Purkinje cell (primary cell): ENCODE measurements around the gene ROCK1. TPM values are rescaled to one million over a fixed set of nuclear protein-coding genes. Genes with fewer than 3 reads are reported as not detected.

Source experiments
- polyA plus RNA-seq: library from polyadenylated mRNA; unstranded; fragments of >200 nt; fragmentation: Nextera tagmentation; gene quantifications from 2 replicates; pipeline ENCODE4 v1.2.1, GENCODE V29; 2014

ROCK1 gene
- polyA plus RNA-seq: 11.0 and 11.2 TPM in 2 replicates

GRCh38 chr18:21111346-21112139, at the start of gene ROCK1:
ROCK1 (minus strand) TSS chr18:21111813; CDS start chr18:21110910, 903 bp downstream.

Other genes starting within 250 kb of the ROCK1 start
- 1.4 and 5.0 TPM in 2 replicates for gene GREB1L, start 130.4 kb upstream of the ROCK1 start, polyA plus RNA-seq